ENCODE measurements around the gene TLN1.

TLN1 gene

GRCh38 chr9:35711501-35712428 lies 20.2 kb downstream of the TLN1 start:
- H3K4me3 ChIP-seq (ENCODE audit: low read depth, low read length), result no peak overlapping the region
- TF ChIP-seq CTCF (IDR thresholded peaks at IDR 0.05; ENCODE audit: borderline replicate concordance, insufficient read depth, low read depth, low read length), result no peak

- no peak for TF ChIP-seq CTCF (IDR thresholded peaks at IDR 0.05; ENCODE audit: borderline replicate concordance, insufficient read depth, low read depth, low read length)
- no peak overlapping the region for H3K4me3 ChIP-seq (ENCODE audit: low read depth, low read length)
Observed at GRCh38 chr9:35710818-35711500, 21.0 kb downstream of the TLN1 start.

GRCh38 chr9:35708146-35708545 lies 23.8 kb downstream of the TLN1 start:
- H3K4me3 ChIP-seq (ENCODE audit: low read depth, low read length), result no peak overlapping the region
- TF ChIP-seq CTCF (IDR thresholded peaks at IDR 0.05; ENCODE audit: borderline replicate concordance, insufficient read depth, low read depth, low read length), result no peak

- TF ChIP-seq CTCF (IDR thresholded peaks at IDR 0.05; ENCODE audit: borderline replicate concordance, insufficient read depth, low read depth, low read length), result no peak
- no peak overlapping the region for H3K4me3 ChIP-seq (ENCODE audit: low read depth, low read length)
Observed at GRCh38 chr9:35706951-35707350, 25.0 kb downstream of the TLN1 start.

GRCh38 chr9:35705836-35706430 lies 26.1 kb downstream of the TLN1 start:
- no peak overlapping the region for H3K4me3 ChIP-seq (ENCODE audit: low read depth, low read length)
- TF ChIP-seq CTCF (IDR thresholded peaks at IDR 0.05; ENCODE audit: borderline replicate concordance, insufficient read depth, low read depth, low read length), result no peak

GRCh38 chr9:35705372-35705771 lies 26.6 kb downstream of the TLN1 start:
- no peak for TF ChIP-seq CTCF (IDR thresholded peaks at IDR 0.05; ENCODE audit: borderline replicate concordance, insufficient read depth, low read depth, low read length)

More at GRCh38 chr9:35705372-35705771, 26.6 kb downstream of the TLN1 start:
- no peak overlapping the region for H3K4me3 ChIP-seq (ENCODE audit: low read depth, low read length)

Data from GM12875 (cell line).